Spleen (tissue), 11 donors: Measurements from ENCODE around the gene USP35. TPM values are rescaled to one million over a fixed set of nuclear protein-coding genes. Genes with fewer than 3 reads are reported as not detected.
A peak's percentile ranks its signal among the peaks of the same experiment; 100 is the strongest.
"Not testable (repeated sequence)": the region's sequence is repeated elsewhere in the genome, so short reads cannot be mapped to it uniquely, and the experiment has no call there.

Experiments
- DNase-seq: peaks from one replicate; pipeline ENCODE4 v3.0.0-alpha.2; 2020
- H3K27ac ChIP-seq, 8 donors: fragments of 200-600 bp; sonication (generic) in 7 of 8; 1 replicate in 4 of 8; 2 replicates in 4 of 8; pipeline versions ENCODE4 v1.5.0 to v1.8.0; 2016 to 2021; ENCODE audit warnings: inconsistent platforms in 4 of 8, mild to moderate bottlenecking in 4 of 8, moderate library complexity in 1 of 8
- H3K27me3 ChIP-seq, 7 donors: fragments of 200-600 bp; sonication (generic) in 6 of 7; replicated peaks in 1 of 7; 1 replicate in 4 of 7; 2 replicates in 3 of 7; pipeline versions ENCODE4 v1.5.0 to v1.8.0; 2016 to 2021; ENCODE audit warnings: inconsistent platforms in 3 of 7, mild to moderate bottlenecking in 1 of 7
- H3K36me3 ChIP-seq, 6 donors: fragments of 200-600 bp; sonication (generic) in 5 of 6; 1 replicate in 4 of 6; 2 replicates in 2 of 6; pipeline versions ENCODE4 v1.5.0 to v1.8.0; 2016 to 2021; ENCODE audit warnings: inconsistent platforms in 2 of 6
- H3K4me1 ChIP-seq, 6 donors: fragments of 200-600 bp; sonication (generic) in 5 of 6; 1 replicate in 3 of 6; 2 replicates in 3 of 6; pipeline versions ENCODE4 v1.5.0 to v1.8.0; 2016 to 2021; ENCODE audit warnings: inconsistent platforms in 3 of 6
- H3K4me3 ChIP-seq, 8 donors: fragments of 200-600 bp; sonication (generic) in 7 of 8; 1 replicate in 4 of 8; 2 replicates in 4 of 8; pipeline versions ENCODE4 v1.5.0 to v1.8.0; 2016 to 2021; ENCODE audit warnings: inconsistent platforms in 4 of 8, mild to moderate bottlenecking in 4 of 8, moderate library complexity in 2 of 8
- H3K9me3 ChIP-seq, 8 donors: fragments of 200-600 bp; sonication (generic) in 7 of 8; 1 replicate in 4 of 8; 2 replicates in 4 of 8; pipeline versions ENCODE4 v1.5.0 to v1.8.0; 2016 to 2021; ENCODE audit warnings: inconsistent platforms in 4 of 8
- CTCF ChIP-seq, 11 experiments: fragments of 200-600 bp in 7 of 11; fragments of 450-650 bp in 4 of 11; sonication (generic) in 4 of 11; IDR thresholded peaks in 8 of 11; conservative IDR thresholded peaks in 3 of 11; 1 replicate in 7 of 11; 2 replicates in 4 of 11; pipeline versions ENCODE4 v1.4.0 to v1.8.0; 2016 to 2021; ENCODE audit warnings: antibody characterized with exemption in 11 of 11, inconsistent platforms in 4 of 11, mild to moderate bottlenecking in 1 of 11
- POLR2A ChIP-seq, 3 donors: fragments of 450-650 bp; IDR thresholded peaks; one replicate each; pipeline ENCODE4 v1.5.1; 2017; ENCODE audit warnings: antibody characterized with exemption in 3 of 3, mild to moderate bottlenecking in 1 of 3
- POLR2AphosphoS5 ChIP-seq, 3 donors: sonication (generic); formaldehyde crosslinking; IDR thresholded peaks; one replicate each; pipeline ENCODE4 v1.5.1; 2017; ENCODE audit warnings: antibody characterized with exemption in 3 of 3
- WGBS, 5 donors: extraction: QIAGEN DNeasy Blood & Tissue Kit in 3 of 5; methylation state at CpG; one replicate each; pipeline versions ENCODE4 v1.1.5 to v1.1.7; 2013 to 2018; 5-methylcytosine and 5-hydroxymethylcytosine counted together
- intact Hi-C: fragments of 100-400 bp; cut with DNase I; formaldehyde crosslinking; loops from one replicate; pipeline ENCODE4 v1.15.0; 2023; ENCODE audit warnings: low total_unique reads
- polyA plus RNA-seq, 3 donors: library from polyadenylated mRNA; stranded (reverse); fragments of 200-250 nt; gene quantifications; one replicate each; pipeline ENCODE4 v1.2.1, GENCODE V29; 2013
- total RNA-seq, 7 donors: library from RNA; depleted of rRNA in 3 of 7; stranded (reverse); fragments of >200 nt in 3 of 7; fragmentation: NEBNext Ultra II Directional in 4 of 7; extraction: Animal tissue kit (Norgen Biotek cat#: 25700) in 4 of 7; gene quantifications; one replicate each; pipeline versions ENCODE4 v1.1.0 to v1.2.1, GENCODE V29; 2016 to 2021
- donor health status: healthy with polysubstance abuse.
- donor health status: DM: no; HTN: no; CAD: no; lungs with moderate emphysema.
- donor health status: DM: no; HTN: no; CAD: no.
- donor health status: Bipolar disorder and iron deficiency.
- donor health status: healthy.
- donor health status: DM: no; HTN: no; CAD: no.
- donor health status: DM: yes; HTN: yes; CAD: no.

USP35 gene
- total and polyA plus RNA-seq, 10 donors: 1.6 to 9.5 (median 6.3) TPM

DNA sequence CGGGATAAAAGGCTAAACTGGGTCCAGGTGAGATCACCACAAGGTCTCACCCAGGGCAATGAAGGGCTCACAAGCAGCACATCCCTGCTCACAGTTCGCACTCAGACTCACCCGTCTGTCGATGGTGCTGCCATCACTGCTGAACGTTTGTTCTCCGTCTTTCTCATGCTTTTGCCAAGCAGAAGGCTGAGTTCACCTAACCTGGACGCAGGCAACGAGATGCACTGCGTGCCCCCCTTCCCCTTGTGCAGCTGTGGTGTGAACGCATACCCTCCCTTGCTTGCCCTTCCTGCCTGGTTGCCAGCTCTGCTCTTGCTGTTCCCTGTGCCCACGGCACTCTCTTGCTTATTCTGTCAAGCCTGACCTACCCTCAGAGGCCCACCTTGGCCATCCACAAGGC is 18.3 kb upstream of the USP35 start:
- Histone ChIP-seq H3K4me1 (peaks cover 0 to 5% (median 0%) of the 10 kb centered on the region in 6 donors), H3K4me3 (no peak overlapping the region), H3K36me3 (peaks cover 0 to 47% (median 18%) of the 10 kb centered on the region in 6 donors), H3K27ac (no peak overlapping the region), H3K27me3 (no peaks in the 10 kb centered on the region), H3K9me3 (no peaks in the 10 kb centered on the region)
- 88 to 98% (median 94%) methylated on average over 11 of the region's 11 CpGs for WGBS, 5 donors
- intact Hi-C loops: no loop called here
- DNase-seq: no peak
- TF ChIP-seq POLR2AphosphoS5 (IDR thresholded peaks at IDR 0.05): peak in 1 of 3 donors; percentile 11
- no peak for TF ChIP-seq POLR2A (IDR thresholded peaks at IDR 0.05)

GRCh38 chr11:78170874-78171549 is 17.7 kb upstream of the USP35 start:
- H3K36me3 ChIP-seq: peaks cover 0 to 47% (median 18%) of the 10 kb centered on the region in 6 donors
- intact Hi-C loops: no loop called here
- TF ChIP-seq POLR2A (IDR thresholded peaks at IDR 0.05) (no peak), POLR2AphosphoS5 (IDR thresholded peaks at IDR 0.05) (no peak), CTCF (IDR thresholded peaks at IDR 0.05 in 8 of 11, conservative IDR thresholded peaks at IDR 0.05 in 3 of 11) (no peak)
- H3K27ac ChIP-seq: no peak overlapping the region
- H3K4me3 ChIP-seq: no peak overlapping the region
- WGBS, 5 donors: 80 to 93% (median 85%) methylated on average over 7 of the region's 7 CpGs
- DNase-seq: no peak
- peaks cover 0 to 5% (median 0%) of the 10 kb centered on the region in 6 donors for H3K4me1 ChIP-seq
- H3K9me3 ChIP-seq: peaks cover 0 to 2% (median 0%) of the 10 kb centered on the region in 8 donors
- no peaks in the 10 kb centered on the region for H3K27me3 ChIP-seq

DNA sequence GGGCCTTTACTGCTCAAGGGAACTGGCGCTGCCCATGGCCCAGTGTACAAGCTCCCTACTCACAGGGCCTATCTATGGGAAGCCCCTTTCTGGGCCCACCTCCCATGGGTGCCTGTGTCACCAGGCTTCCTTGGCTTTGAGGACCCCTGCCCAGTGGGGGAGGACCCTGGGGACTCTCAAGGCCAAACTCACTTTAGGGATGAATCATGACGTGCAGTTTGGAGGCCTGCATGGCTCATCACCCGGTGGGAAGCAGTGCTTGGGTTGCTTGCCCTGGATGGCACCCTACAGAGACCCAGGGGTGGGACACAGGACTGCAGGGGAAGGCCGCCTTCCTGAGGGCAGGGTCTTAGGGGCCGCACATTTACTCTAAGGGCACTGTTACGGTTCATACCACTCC is 16.8 kb upstream of the USP35 start:
- no peaks in the 10 kb centered on the region for H3K27me3 ChIP-seq
- TF ChIP-seq POLR2AphosphoS5 (IDR thresholded peaks at IDR 0.05) (no peak), CTCF (IDR thresholded peaks at IDR 0.05 in 8 of 11, conservative IDR thresholded peaks at IDR 0.05 in 3 of 11) (no peak), POLR2A (IDR thresholded peaks at IDR 0.05) (no peak)
- DNase-seq: no peak
- peaks cover 0 to 5% (median 0%) of the 10 kb centered on the region in 6 donors for H3K4me1 ChIP-seq
- peaks cover 0 to 50% (median 18%) of the 10 kb centered on the region in 6 donors for H3K36me3 ChIP-seq
- H3K4me3 ChIP-seq: no peak overlapping the region
- 83 to 96% (median 94%) methylated on average over 4 to 6 of the region's 6 CpGs for WGBS, 5 donors
- H3K9me3 ChIP-seq: peaks cover 0 to 4% (median 0%) of the 10 kb centered on the region in 8 donors
- intact Hi-C loops: no loop called here
- no peak overlapping the region for H3K27ac ChIP-seq

DNA sequence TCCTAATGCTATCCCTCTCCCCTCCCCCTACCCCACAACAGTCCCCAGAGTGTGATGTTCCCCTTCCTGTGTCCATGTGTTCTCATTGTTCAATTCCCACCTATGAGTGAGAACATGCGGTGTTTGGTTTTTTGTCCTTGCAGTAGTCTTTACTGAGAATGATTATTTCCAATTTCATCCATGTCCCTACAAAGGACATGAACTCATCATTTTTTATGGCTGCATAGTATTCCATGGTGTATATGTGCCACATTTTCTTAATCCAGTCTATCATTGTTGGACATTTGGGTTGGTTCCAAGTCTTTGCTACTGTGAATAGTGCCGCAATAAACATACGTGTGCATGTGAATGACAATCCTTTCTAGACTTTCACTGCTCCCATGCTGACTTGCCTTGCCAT is 12.9 kb upstream of the USP35 start:
- H3K27ac ChIP-seq, intact Hi-C loops, H3K27me3 ChIP-seq, DNase-seq, H3K4me3 ChIP-seq, H3K4me1 ChIP-seq, H3K9me3 ChIP-seq: not testable (repeated sequence)
- peaks cover 0 to 49% (median 18%) of the 10 kb centered on the region in 6 donors for H3K36me3 ChIP-seq
- WGBS, 5 donors: 93 to 99% (median 98%) methylated on average over 3 of the region's 3 CpGs

DNA sequence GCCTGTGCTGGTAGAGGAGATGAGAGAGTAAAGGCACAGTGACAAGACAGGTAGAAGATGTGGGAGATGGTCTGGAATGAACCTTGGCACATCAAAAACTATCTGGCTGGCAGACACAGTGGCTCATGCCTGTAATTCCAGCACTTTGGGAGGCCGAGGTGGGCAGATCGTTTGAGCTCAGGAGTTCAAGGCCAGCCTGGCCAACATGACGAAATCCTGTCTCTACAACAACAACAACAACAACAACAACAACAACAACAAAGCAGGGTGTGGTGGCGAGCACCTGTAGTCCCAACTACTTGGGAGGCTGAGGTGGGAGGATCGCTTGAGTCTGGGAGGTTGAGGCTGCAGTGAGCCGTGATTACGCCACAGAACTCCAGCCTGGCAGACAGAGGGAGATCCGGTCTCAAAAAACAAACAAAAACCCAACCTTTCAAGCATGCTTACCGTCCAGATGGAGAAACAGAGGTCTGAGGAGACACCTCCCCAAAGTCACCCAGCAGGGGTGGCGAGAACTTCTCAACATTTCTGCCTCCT is 12.0 kb upstream of the USP35 start:
- TF ChIP-seq CTCF (IDR thresholded peaks at IDR 0.05 in 8 of 11, conservative IDR thresholded peaks at IDR 0.05 in 3 of 11) (no peak), POLR2A (IDR thresholded peaks at IDR 0.05) (no peak), POLR2AphosphoS5 (IDR thresholded peaks at IDR 0.05) (no peak)
- no peak for DNase-seq

More for the DNA sequence above, 12.0 kb upstream of the USP35 start:
- intact Hi-C loops: no loop called here
- Histone ChIP-seq H3K36me3 (peaks cover 0 to 45% (median 18%) of the 10 kb centered on the region in 6 donors), H3K4me1 (no peaks in the 10 kb centered on the region), H3K27me3 (no peaks in the 10 kb centered on the region), H3K4me3 (no peak overlapping the region), H3K9me3 (peaks cover 0 to 11% (median 0%) of the 10 kb centered on the region in 8 donors), H3K27ac (no peak overlapping the region)
- WGBS, 5 donors: 91 to 97% (median 93%) methylated on average over 10 of the region's 10 CpGs
